Measurements from ENCODE around the gene NPSR1. TPM values are rescaled to one million over a fixed set of nuclear protein-coding genes. Genes with fewer than 3 reads are reported as not detected.

The NPSR1 gene
- total RNA-seq, 1 donor from 2014 or later, result not detected

- H3K4me3 ChIP-seq (ENCODE audit: low read depth, low read length), result no peak overlapping the region
- TF ChIP-seq CTCF (conservative IDR thresholded peaks at IDR 0.05; ENCODE audit: low read depth, low read length), result no peak
- DNase-seq (ENCODE audit: low read depth), result no peak
Measured at GRCh38 chr7:34895202-34895601, 237.2 kb downstream of the NPSR1 start.
